Activated CD4-positive, alpha-beta memory T cell treated with anti-CD3 and anti-CD28 coated beads for 36 hours (primary cell): ENCODE measurements around the gene MYO1B. TPM values are rescaled to one million over a fixed set of nuclear protein-coding genes. Genes with fewer than 3 reads are reported as not detected.

ENCODE experiments used
- CTCF ChIA-PET: fragments of 350-600 bp; sonication (Branson Sonifier 250); formaldehyde crosslinking; loops from one replicate; lab custom pipeline; 2021; ENCODE audit warnings: antibody characterized with exemption, inconsistent platforms; lab: Charles Lee
- POLR2A ChIA-PET: fragments of 350-600 bp; sonication (Branson Sonifier 250); formaldehyde crosslinking; loops from one replicate; lab custom pipeline; 2021; ENCODE audit warnings: antibody characterized with exemption; lab: Charles Lee
- DNase-seq: peaks from one replicate; pipeline ENCODE4 v3.0.0-alpha.2; 2020
- H3K27ac Mint-ChIP-seq: one replicate; pipeline ENCODE4 v1.8.0; 2021; ENCODE audit warnings: mixed read lengths
- H3K27me3 Mint-ChIP-seq: one replicate; pipeline ENCODE4 v1.8.0; 2021; ENCODE audit warnings: mixed read lengths
- H3K36me3 Mint-ChIP-seq: one replicate; pipeline ENCODE4 v1.8.0; 2021; ENCODE audit warnings: mixed read lengths
- H3K4me1 Mint-ChIP-seq: one replicate; pipeline ENCODE4 v1.8.0; 2021; ENCODE audit warnings: low read depth, mixed read lengths
- H3K4me3 Mint-ChIP-seq: one replicate; pipeline ENCODE4 v1.8.0; 2021; ENCODE audit warnings: mild to moderate bottlenecking, mixed read lengths
- H3K9me3 Mint-ChIP-seq: one replicate; pipeline ENCODE4 v1.8.0; 2021; ENCODE audit warnings: mixed read lengths
- intact Hi-C: fragments of 100-400 bp; cut with micrococcal nuclease; formaldehyde crosslinking; loops from one replicate; pipeline ENCODE4 v1.15.1; 2023
- total RNA-seq, 2 experiments: library from RNA; stranded (reverse); gene quantifications; one replicate each; pipeline ENCODE4 v1.2.3, GENCODE V29; 2021

MYO1B gene
- total RNA-seq, 2 experiments from 2014 or later = 13.5 to 15.6 TPM

DNA sequence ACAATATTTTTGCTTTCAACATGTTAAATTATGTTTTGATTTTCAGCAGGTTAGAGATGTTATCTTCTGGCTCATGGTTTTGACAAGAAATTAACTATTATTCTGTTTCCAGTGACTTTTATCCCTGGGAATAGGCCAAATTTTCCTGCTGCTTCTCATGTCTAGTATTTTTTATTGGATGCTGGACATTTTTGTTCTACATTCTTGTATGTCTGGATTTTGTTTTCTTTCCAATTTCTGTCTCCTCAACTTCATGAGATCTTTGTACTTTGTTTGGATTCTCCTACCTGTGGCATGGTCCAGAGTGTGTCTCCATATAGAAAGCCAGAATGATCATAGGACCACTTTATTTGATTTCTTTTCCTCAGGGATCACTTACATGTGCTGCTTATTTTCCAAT lies 33.1 kb upstream of the MYO1B start:
- Mint-ChIP-seq H3K27ac (no peak overlapping the region), H3K27me3 (no peaks in the 10 kb centered on the region), H3K9me3 (peaks cover 13% of the 10 kb centered on the region), H3K36me3 (peaks cover 2% of the 10 kb centered on the region), H3K4me3 (no peak overlapping the region), H3K4me1 (no peaks in the 10 kb centered on the region)
- intact Hi-C loops = no loop called here
- CTCF ChIA-PET = no interaction called here
- POLR2A ChIA-PET = no interaction called here
- DNase-seq = no peak

- H3K4me1 Mint-ChIP-seq = peaks cover 2% of the 10 kb centered on the region
- peaks cover 13% of the 10 kb centered on the region for H3K9me3 Mint-ChIP-seq
- no peak for DNase-seq
- H3K36me3 Mint-ChIP-seq = peaks cover 2% of the 10 kb centered on the region
- no peak overlapping the region for H3K4me3 Mint-ChIP-seq
- H3K27ac Mint-ChIP-seq = no peak overlapping the region
- intact Hi-C loops = no loop called here
- no peaks in the 10 kb centered on the region for H3K27me3 Mint-ChIP-seq
- POLR2A ChIA-PET = no interaction called here
- CTCF ChIA-PET = no interaction called here
Measured at GRCh38 chr2:191213333-191213732, 31.9 kb upstream of the MYO1B start.

- ChIA-PET CTCF (interaction anchor here (0.8 to 1.3 kb wide), 3 partner anchors 9 to 51 kb away, joined by 3 read pairs; no protein-coding TSS in a partner anchor), POLR2A (no interaction called here)
- Mint-ChIP-seq H3K27ac (no peak overlapping the region), H3K4me3 (no peak overlapping the region), H3K4me1 (peaks cover 18% of the 10 kb centered on the region), H3K9me3 (peaks cover 13% of the 10 kb centered on the region), H3K27me3 (no peaks in the 10 kb centered on the region), H3K36me3 (peaks cover 2% of the 10 kb centered on the region)
- intact Hi-C loops = no loop called here
- no peak for DNase-seq
Measured at GRCh38 chr2:191215230-191215629, 30.0 kb upstream of the MYO1B start.

DNA sequence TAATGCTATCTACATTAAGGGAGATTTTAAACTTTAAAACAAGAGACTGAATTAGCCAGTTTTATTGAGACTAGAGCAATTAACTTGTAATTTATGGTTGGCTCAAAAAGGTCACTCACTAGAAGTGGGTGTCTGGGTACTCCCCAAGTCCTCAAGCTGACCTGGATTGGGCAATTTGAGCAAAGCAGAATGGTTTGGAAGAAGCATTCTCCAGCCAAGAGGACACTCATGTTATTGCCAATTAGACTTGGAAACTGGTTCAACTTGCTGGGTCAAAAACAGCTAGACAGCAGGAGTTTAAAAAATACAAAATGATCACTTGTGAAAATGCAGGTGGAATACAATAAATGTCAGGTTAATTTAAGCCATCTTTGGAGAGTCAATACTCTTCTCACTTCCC lies 29.5 kb upstream of the MYO1B start:
- Mint-ChIP-seq H3K27ac (no peak overlapping the region), H3K4me1 (peaks cover 20% of the 10 kb centered on the region), H3K4me3 (no peak overlapping the region), H3K9me3 (peaks cover 13% of the 10 kb centered on the region), H3K27me3 (no peaks in the 10 kb centered on the region), H3K36me3 (peaks cover 5% of the 10 kb centered on the region)
- intact Hi-C loops = no loop called here
- POLR2A ChIA-PET = no interaction called here
- CTCF ChIA-PET = interaction anchor here (0.8 to 1.3 kb wide), 3 partner anchors 9 to 51 kb away, joined by 3 read pairs; no protein-coding TSS in a partner anchor
- DNase-seq = no peak

DNA sequence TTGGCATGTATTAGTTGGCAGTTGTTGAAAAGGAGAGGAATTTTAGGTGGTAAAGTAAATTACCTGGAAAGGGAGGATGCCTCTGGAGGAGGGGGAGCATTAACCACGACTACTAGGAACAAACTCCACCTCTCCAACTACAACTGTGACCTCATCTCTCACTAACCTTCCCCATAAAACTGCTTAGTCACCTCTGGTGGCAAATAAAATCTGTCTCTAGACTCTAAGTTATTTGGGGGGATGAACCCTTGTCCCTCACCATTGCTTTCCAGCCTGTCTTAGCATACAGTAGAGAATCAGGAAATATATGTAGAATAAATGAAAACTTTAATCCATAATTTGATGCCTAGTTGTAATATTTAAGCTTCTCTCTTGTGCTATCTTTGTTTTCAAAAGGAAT lies 27.6 kb upstream of the MYO1B start:
- H3K4me1 Mint-ChIP-seq = peaks cover 22% of the 10 kb centered on the region
- intact Hi-C loops = no loop called here
- CTCF ChIA-PET = interaction anchor here (0.6 to 3.3 kb wide), 17 partner anchors 10 to 294 kb away, joined by 3 to 26 read pairs (median 4); no protein-coding TSS in a partner anchor
- peaks cover 3% of the 10 kb centered on the region for H3K9me3 Mint-ChIP-seq
- no peak overlapping the region for H3K27ac Mint-ChIP-seq
- H3K4me3 Mint-ChIP-seq = no peak overlapping the region
- POLR2A ChIA-PET = no interaction called here
- no peaks in the 10 kb centered on the region for H3K27me3 Mint-ChIP-seq
- no peak for DNase-seq
- H3K36me3 Mint-ChIP-seq = peaks cover 2% of the 10 kb centered on the region

- POLR2A ChIA-PET = interaction anchor here (1.0 kb wide), 1 partner anchor 12 kb away, joined by 3 read pairs; no protein-coding TSS in a partner anchor
- CTCF ChIA-PET = interaction anchor here (0.6 to 3.3 kb wide), 21 partner anchors 9 to 644 kb away, joined by 3 to 26 read pairs (median 3); partner anchors contain the start of gene MYO1B
- Mint-ChIP-seq H3K36me3 (peaks cover 2% of the 10 kb centered on the region), H3K9me3 (no peaks in the 10 kb centered on the region), H3K4me1 (peaks cover 22% of the 10 kb centered on the region), H3K4me3 (no peak overlapping the region), H3K27me3 (no peaks in the 10 kb centered on the region), H3K27ac (no peak overlapping the region)
- intact Hi-C loops = loop anchor here (2.0 kb wide), 2 partner anchors 16 to 54 kb away; no protein-coding TSS in a partner anchor
- DNase-seq = peak; percentile 47
Measured at GRCh38 chr2:191218292-191218898, 26.8 kb upstream of the MYO1B start.

DNA sequence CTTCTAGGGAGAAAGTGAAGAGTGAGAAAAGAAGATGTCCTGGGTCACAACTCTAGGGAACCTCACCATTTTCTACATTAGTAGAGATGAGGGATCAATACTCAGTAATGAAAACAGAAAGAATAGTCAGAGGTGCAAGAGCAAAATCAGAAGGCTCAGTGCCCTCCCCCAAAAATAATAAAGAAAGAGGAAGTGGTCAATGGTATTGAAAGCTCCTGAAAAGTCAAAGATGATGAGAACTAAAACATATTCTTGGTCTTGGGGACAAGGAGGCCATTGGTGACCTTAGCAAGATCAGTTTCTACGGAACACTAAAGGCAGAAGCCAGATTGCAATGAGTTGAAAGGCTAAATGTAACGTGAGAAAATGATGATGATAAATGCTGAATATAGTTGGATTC lies 24.5 kb upstream of the MYO1B start:
- intact Hi-C loops = no loop called here
- no peak for DNase-seq
- POLR2A ChIA-PET = no interaction called here
- Mint-ChIP-seq H3K4me1 (peaks cover 22% of the 10 kb centered on the region), H3K36me3 (peaks cover 2% of the 10 kb centered on the region), H3K4me3 (no peak overlapping the region), H3K9me3 (no peaks in the 10 kb centered on the region), H3K27me3 (no peaks in the 10 kb centered on the region), H3K27ac (no peak overlapping the region)
- CTCF ChIA-PET = interaction anchor here (1.1 kb wide), 1 partner anchor 346 kb away, joined by 3 read pairs; no protein-coding TSS in a partner anchor

GRCh38 chr2:191221666-191222065 lies 23.5 kb upstream of the MYO1B start:
- Mint-ChIP-seq H3K27me3 (no peaks in the 10 kb centered on the region), H3K27ac (no peak overlapping the region), H3K4me3 (no peak overlapping the region), H3K36me3 (peaks cover 2% of the 10 kb centered on the region), H3K9me3 (no peaks in the 10 kb centered on the region), H3K4me1 (peaks cover 22% of the 10 kb centered on the region)
- no peak for DNase-seq
- intact Hi-C loops = no loop called here
- CTCF ChIA-PET = no interaction called here
- POLR2A ChIA-PET = no interaction called here

GRCh38 chr2:191222507-191222906 lies 22.7 kb upstream of the MYO1B start:
- H3K9me3 Mint-ChIP-seq = no peaks in the 10 kb centered on the region
- POLR2A ChIA-PET = no interaction called here
- no peaks in the 10 kb centered on the region for H3K27me3 Mint-ChIP-seq

DNA sequence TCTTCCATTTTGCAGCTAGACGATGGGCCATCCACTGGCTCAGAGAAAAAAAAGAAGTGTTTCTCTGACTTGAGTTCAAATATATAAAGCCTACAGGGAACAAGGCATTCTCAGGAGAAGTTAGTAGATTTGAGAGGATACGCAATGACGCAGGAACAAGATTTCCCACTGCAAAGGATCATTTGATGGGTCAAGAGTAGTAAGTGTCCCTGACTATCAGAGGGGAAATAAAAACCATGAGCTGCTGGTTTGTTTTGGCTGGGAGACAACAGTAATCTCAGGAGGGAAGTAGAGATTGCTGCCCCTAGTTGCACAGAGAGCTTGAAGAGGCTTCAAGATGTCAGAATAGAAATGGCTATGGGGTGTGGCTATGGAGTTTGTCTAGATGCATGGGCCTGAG lies 22.3 kb upstream of the MYO1B start:
- POLR2A ChIA-PET = no interaction called here
- intact Hi-C loops = no loop called here
- no peaks in the 10 kb centered on the region for H3K27me3 Mint-ChIP-seq
- CTCF ChIA-PET = no interaction called here
- peaks cover 22% of the 10 kb centered on the region for H3K4me1 Mint-ChIP-seq
- peaks cover 2% of the 10 kb centered on the region for H3K36me3 Mint-ChIP-seq
- no peak overlapping the region for H3K27ac Mint-ChIP-seq
- no peak for DNase-seq
- H3K9me3 Mint-ChIP-seq = no peaks in the 10 kb centered on the region
- no peak overlapping the region for H3K4me3 Mint-ChIP-seq

More at GRCh38 chr2:191222507-191222906, 22.7 kb upstream of the MYO1B start:
- DNase-seq = no peak
- no peak overlapping the region for H3K4me3 Mint-ChIP-seq
- CTCF ChIA-PET = no interaction called here
- intact Hi-C loops = no loop called here
- H3K4me1 Mint-ChIP-seq = peaks cover 22% of the 10 kb centered on the region
- H3K27ac Mint-ChIP-seq = no peak overlapping the region
- peaks cover 2% of the 10 kb centered on the region for H3K36me3 Mint-ChIP-seq

DNA sequence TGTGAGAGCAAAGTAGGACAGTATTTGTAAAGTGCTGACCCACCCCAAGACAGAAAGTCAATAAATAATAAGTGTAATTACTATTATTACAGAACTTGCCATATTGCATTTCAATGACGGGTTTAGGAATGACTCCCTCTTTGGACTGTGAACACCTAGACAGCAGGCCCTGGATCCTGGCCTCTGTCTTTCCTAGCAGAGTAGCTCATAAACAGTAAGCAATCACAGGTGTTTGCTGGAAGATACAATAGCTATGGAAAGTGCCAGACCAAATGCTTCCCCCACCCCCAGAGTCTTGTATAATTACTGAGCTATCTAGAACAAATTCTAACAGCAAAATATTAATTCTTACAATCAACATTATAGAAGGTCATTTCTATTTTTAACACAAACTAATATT lies 20.1 kb upstream of the MYO1B start:
- POLR2A ChIA-PET = no interaction called here
- Mint-ChIP-seq H3K4me3 (no peak overlapping the region), H3K4me1 (peaks cover 5% of the 10 kb centered on the region), H3K9me3 (no peaks in the 10 kb centered on the region), H3K27me3 (no peaks in the 10 kb centered on the region), H3K36me3 (peaks cover 2% of the 10 kb centered on the region), H3K27ac (no peak overlapping the region)
- DNase-seq = no peak
- CTCF ChIA-PET = interaction anchor here (1.0 kb wide), 1 partner anchor 254 kb away, joined by 3 read pairs; no protein-coding TSS in a partner anchor
- intact Hi-C loops = no loop called here

DNA sequence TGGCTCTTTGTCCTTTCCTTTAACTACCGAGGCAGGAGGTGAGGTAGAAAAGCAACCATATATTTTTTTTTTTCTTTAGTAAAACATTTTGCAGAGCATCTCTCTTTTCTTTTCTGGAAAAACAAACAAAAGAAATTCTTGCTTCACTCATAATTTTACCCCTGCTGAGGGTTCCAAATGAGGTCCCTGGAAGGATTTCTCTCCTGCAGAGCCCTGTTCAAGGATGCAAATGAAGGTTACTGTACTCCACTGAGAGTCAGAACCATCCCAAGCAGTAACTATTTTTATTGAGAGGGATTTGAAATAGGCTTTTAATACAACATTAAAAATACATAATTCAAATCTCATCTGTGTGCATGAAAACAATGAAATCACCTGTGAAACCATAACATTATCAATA lies 19.5 kb upstream of the MYO1B start:
- H3K9me3 Mint-ChIP-seq = no peaks in the 10 kb centered on the region
- no peak for DNase-seq
- CTCF ChIA-PET = no interaction called here
- intact Hi-C loops = no loop called here
- peaks cover 2% of the 10 kb centered on the region for H3K4me1 Mint-ChIP-seq
- H3K27me3 Mint-ChIP-seq = no peaks in the 10 kb centered on the region
- POLR2A ChIA-PET = no interaction called here
- H3K27ac Mint-ChIP-seq = no peak overlapping the region
- no peaks in the 10 kb centered on the region for H3K36me3 Mint-ChIP-seq
- no peak overlapping the region for H3K4me3 Mint-ChIP-seq

- H3K4me1 Mint-ChIP-seq = no peaks in the 10 kb centered on the region
- H3K9me3 Mint-ChIP-seq = no peaks in the 10 kb centered on the region
- POLR2A ChIA-PET = no interaction called here
- no peak overlapping the region for H3K27ac Mint-ChIP-seq
- H3K4me3 Mint-ChIP-seq = no peak overlapping the region
- no peaks in the 10 kb centered on the region for H3K36me3 Mint-ChIP-seq
- intact Hi-C loops = no loop called here
- H3K27me3 Mint-ChIP-seq = no peaks in the 10 kb centered on the region
- no peak for DNase-seq
- CTCF ChIA-PET = no interaction called here
Measured at GRCh38 chr2:191226196-191226595, 19.0 kb upstream of the MYO1B start.
